HFF-Myc (cell line): ENCODE data around the gene GUCD1.

ENCODE experiments used
- DNase-seq: peaks from one replicate; pipeline ENCODE4 v3.0.0-alpha.2; 2011; ENCODE audit warnings: low read depth; ENCODE audit errors: extremely low read depth
- H3K4me3 ChIP-seq: replicated peaks from 2 replicates; pipeline ENCODE4 v1.5.1; 2011; ENCODE audit warnings: low read depth, mild to moderate bottlenecking, control low read depth, low read length
- TF ChIP-seq, protein P1 (sequence below): IDR thresholded peaks from 2 replicates; pipeline ENCODE4 v1.5.1; 2012; ENCODE audit warnings: mild to moderate bottlenecking, low read depth, low read length, control low read depth; ENCODE audit errors: missing control alignments

Gene GUCD1

DNA sequence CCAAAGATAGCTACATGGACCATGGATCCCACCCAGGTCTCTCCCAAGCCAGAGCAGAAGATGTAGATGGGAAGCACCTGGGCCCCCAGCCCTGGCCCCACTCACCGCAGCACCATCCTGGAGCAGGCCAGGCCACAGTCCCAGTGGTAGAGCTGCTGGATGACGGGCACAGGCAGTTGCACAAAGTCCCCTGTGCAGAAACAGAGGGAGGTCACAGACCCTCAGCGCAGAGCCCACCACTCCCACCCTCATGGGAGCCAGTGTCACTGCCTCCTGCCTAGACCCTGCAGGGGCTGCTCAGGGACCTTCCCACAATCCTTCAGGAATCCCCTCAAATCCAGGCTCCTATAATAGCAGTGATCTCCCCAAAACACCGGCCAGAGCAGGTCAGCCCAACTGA, 6.1 kb downstream of the GUCD1 start:
- TF ChIP-seq, protein P1, sequence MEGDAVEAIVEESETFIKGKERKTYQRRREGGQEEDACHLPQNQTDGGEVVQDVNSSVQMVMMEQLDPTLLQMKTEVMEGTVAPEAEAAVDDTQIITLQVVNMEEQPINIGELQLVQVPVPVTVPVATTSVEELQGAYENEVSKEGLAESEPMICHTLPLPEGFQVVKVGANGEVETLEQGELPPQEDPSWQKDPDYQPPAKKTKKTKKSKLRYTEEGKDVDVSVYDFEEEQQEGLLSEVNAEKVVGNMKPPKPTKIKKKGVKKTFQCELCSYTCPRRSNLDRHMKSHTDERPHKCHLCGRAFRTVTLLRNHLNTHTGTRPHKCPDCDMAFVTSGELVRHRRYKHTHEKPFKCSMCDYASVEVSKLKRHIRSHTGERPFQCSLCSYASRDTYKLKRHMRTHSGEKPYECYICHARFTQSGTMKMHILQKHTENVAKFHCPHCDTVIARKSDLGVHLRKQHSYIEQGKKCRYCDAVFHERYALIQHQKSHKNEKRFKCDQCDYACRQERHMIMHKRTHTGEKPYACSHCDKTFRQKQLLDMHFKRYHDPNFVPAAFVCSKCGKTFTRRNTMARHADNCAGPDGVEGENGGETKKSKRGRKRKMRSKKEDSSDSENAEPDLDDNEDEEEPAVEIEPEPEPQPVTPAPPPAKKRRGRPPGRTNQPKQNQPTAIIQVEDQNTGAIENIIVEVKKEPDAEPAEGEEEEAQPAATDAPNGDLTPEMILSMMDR, result no peak
- no peak for DNase-seq
- H3K4me3 ChIP-seq, result no peak overlapping the region

DNA sequence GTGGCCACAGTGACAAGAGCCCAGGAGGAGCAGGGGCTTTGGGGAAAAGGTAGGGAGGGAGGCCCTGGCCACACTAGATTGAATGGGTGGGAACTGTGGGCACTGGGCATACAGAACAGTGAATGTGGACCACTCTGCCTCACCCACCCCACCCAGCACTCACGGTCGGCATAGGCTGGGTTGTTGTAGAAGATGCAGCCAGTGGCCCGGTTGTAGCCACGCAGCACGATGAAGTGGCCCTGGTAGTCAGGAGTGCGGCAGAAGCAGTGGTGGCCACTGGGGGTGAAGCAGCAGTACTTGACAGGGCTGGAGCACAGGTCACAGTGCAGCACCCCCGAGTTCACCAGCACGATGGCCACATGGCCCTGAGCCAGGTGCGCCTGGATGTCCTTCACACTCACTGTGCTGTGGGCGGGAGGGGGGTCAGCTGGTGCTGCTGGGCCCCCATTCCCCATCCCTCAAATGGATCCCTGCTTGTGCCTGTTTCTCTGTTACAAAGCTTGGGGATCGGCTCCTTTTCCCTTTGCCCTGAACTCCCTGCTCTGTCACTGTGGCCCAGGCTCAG, 11.2 kb downstream of the GUCD1 start:
- TF ChIP-seq, protein P1, result no peak
- H3K4me3 ChIP-seq, result no peak overlapping the region
- DNase-seq, result no peak

DNA sequence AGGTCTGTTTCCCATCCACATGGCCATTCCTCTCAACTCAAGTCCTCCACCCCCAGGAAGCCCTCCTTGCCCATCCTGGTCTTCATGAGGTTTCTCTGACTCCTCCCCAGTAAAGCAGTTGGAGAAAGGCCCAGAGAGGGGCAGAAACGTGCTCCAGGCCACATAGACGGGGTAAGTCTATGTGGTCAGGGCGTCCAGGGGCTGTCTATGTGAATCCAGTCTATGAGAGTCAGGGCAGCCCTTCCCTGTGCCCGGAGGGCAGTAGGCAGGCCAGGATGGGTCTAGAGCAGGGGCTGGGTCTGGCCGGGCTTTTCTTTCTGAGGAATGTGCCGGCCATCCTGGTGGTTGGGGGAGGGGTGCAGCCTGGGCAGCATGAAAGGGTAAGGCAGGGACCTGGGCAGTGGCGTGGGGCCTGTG, 11.7 kb downstream of the GUCD1 start:
- DNase-seq, result no peak
- TF ChIP-seq, protein P1, result no peak

DNA sequence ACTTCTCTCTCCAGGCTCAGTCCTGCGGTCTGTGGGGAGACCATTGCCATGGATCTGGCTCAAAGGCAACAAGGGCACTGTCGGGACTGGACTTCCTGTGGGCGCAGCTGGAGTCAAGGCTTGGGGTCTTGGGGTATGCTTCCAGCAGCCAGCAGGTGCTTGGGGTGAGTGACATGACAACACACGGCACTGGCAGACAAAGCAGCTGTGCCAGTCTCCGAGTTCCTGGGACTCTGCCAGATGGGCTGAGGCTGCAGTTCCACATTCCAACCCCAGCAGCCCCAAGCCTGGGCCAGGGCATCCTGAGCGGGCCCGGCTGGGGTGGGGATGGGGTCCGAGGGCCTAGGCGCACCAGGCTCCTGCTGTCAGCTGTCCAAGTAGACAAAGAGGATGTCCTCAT, 12.3 kb downstream of the GUCD1 start:
- no peak for DNase-seq
- TF ChIP-seq, protein P1, result no peak
- no peak overlapping the region for H3K4me3 ChIP-seq

More for the DNA sequence above, 11.7 kb downstream of the GUCD1 start:
- H3K4me3 ChIP-seq, result no peak overlapping the region

DNA sequence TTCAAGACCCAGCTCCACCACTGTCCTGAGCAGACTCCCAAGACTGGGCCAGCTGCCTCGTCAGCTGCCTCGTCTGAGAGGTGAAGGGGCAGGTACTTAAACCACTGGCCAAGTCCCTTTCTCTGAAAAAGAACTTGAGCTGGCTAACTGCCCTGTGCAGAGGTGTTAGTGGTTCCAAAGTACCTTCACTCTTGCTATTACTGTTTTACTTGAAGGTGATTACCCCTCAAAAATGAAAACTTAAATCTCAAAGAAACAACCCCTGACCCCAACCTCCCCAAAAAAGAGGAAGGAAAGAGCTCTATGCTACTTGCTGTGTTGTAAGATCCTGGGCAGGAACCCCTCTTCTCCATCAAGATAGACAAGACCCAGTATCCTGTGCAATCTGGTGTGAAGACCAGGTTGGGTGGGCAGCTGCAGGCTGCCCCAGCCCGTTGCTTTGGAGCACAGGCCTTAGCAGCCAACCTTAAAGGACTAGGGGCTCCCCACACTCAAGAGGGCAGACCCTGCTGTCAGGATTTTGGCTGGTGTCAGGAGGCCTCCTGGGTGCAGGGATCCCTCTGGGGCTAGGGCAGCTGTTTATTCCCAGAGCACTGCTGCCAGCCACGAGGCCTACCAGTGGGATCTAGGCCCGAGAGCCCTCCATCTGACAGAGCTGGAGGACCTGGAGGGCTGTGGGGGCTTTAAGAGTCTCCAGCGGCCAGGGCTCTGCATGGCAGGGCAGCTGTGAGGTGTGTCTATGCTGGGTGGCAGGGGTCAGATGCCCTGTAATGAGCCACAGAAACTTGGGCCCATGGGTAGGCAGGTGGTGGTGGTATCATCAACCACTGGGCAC, 13.0 kb downstream of the GUCD1 start:
- TF ChIP-seq, protein P1, result no peak
- no peak for DNase-seq
- H3K4me3 ChIP-seq, result no peak overlapping the region

DNA sequence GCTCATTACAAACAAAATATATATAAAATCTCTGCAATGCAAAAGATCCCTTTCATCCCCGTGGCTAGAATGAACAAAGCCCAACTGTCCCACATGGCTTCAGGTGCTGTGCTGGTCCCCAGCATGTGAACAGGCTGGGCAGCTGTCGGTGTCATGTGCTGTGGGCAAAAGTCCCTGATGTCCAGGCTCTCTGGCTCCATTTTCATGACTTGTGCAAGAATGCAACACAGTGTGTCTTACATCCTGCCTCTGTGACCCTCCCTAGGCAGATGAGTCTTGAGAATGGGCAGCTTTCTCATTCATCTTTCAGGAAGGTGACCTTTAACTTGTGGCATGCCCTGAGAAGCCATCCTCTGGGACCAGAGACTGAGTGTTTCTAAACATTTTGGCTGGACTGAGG, 14.5 kb downstream of the GUCD1 start:
- DNase-seq, result no peak
- no peak overlapping the region for H3K4me3 ChIP-seq
- TF ChIP-seq, protein P1, result no peak

DNA sequence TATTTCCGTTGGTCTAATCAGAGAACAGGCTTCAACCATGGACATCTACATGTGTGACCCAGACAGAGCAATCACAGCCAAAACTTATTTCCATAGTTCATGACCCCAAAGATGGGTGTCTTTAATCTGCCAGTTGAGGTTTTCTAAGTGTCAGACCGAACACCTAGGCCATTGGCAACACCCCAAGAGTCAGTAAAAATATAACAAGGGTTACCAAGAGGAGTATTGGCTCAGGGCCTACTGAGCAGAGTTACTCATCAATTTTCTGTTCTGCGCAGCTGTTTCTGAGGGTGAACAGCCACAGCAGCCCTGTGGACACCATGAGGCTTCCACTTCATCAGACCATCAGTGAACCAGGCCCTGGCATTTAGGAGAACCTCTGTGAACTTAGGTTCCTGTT, 18.8 kb downstream of the GUCD1 start:
- DNase-seq, result no peak
- TF ChIP-seq, protein P1, result no peak
- H3K4me3 ChIP-seq, result no peak overlapping the region
